Measurements from ENCODE around the gene DUSP1.

DUSP1 gene

GRCh38 chr5:172756764-172757393 lies 14.1 kb downstream of the DUSP1 start:
- Histone ChIP-seq H3K4me2 (ENCODE audit: low read length) (no peak overlapping the region), H3K27me3 (ENCODE audit: control insufficient read depth, insufficient read depth, low read length) (no peaks in the 10 kb centered on the region), H3K9ac (ENCODE audit: low read depth, low read length) (no peak overlapping the region)

GRCh38 chr5:172754596-172755356 lies 16.2 kb downstream of the DUSP1 start:
- no peak overlapping the region for H3K4me2 ChIP-seq (ENCODE audit: low read length)
- no peak overlapping the region for H3K9ac ChIP-seq (ENCODE audit: low read depth, low read length)
- H3K36me3 ChIP-seq (ENCODE audit: insufficient read depth, low read length) = no peaks in the 10 kb centered on the region

More at GRCh38 chr5:172756764-172757393, 14.1 kb downstream of the DUSP1 start:
- H3K36me3 ChIP-seq (ENCODE audit: insufficient read depth, low read length) = no peaks in the 10 kb centered on the region
- no peaks in the 10 kb centered on the region for H3K9me3 ChIP-seq (replicated peaks; ENCODE audit: low read length)
- H3K4me3 ChIP-seq (ENCODE audit: low read length) = no peak overlapping the region
- H3K4me1 ChIP-seq (ENCODE audit: control insufficient read depth, insufficient read depth, low read length) = peaks cover 9% of the 10 kb centered on the region

GRCh38 chr5:172753101-172753500 lies 17.9 kb downstream of the DUSP1 start:
- Histone ChIP-seq H3K9me3 (replicated peaks; ENCODE audit: low read length) (no peaks in the 10 kb centered on the region), H3K9ac (ENCODE audit: low read depth, low read length) (no peak overlapping the region), H3K4me3 (ENCODE audit: low read length) (no peak overlapping the region), H3K27me3 (ENCODE audit: control insufficient read depth, insufficient read depth, low read length) (peaks cover 2% of the 10 kb centered on the region), H3K36me3 (ENCODE audit: insufficient read depth, low read length) (no peaks in the 10 kb centered on the region), H3K4me1 (ENCODE audit: control insufficient read depth, insufficient read depth, low read length) (peaks cover 11% of the 10 kb centered on the region), H3K4me2 (ENCODE audit: low read length) (no peak overlapping the region)

More at GRCh38 chr5:172754596-172755356, 16.2 kb downstream of the DUSP1 start:
- no peaks in the 10 kb centered on the region for H3K9me3 ChIP-seq (replicated peaks; ENCODE audit: low read length)
- no peaks in the 10 kb centered on the region for H3K27me3 ChIP-seq (ENCODE audit: control insufficient read depth, insufficient read depth, low read length)
- no peak overlapping the region for H3K4me3 ChIP-seq (ENCODE audit: low read length)
- peaks cover 11% of the 10 kb centered on the region for H3K4me1 ChIP-seq (ENCODE audit: control insufficient read depth, insufficient read depth, low read length)

- H3K9me3 ChIP-seq (replicated peaks; ENCODE audit: low read length) = no peaks in the 10 kb centered on the region
- H3K4me1 ChIP-seq (ENCODE audit: control insufficient read depth, insufficient read depth, low read length) = peaks cover 6% of the 10 kb centered on the region
- no peak overlapping the region for H3K4me3 ChIP-seq (ENCODE audit: low read length)
- no peak overlapping the region for H3K9ac ChIP-seq (ENCODE audit: low read depth, low read length)
- no peak overlapping the region for H3K4me2 ChIP-seq (ENCODE audit: low read length)
- no peaks in the 10 kb centered on the region for H3K36me3 ChIP-seq (ENCODE audit: insufficient read depth, low read length)
- H3K27me3 ChIP-seq (ENCODE audit: control insufficient read depth, insufficient read depth, low read length) = peaks cover 2% of the 10 kb centered on the region
These were observed 19.1 kb downstream of the DUSP1 start for GRCh38 chr5:172751761-172752510.

- H3K4me1 ChIP-seq (ENCODE audit: control insufficient read depth, insufficient read depth, low read length) = peaks cover 6% of the 10 kb centered on the region
- H3K9ac ChIP-seq (ENCODE audit: low read depth, low read length) = no peak overlapping the region
- no peak overlapping the region for H3K4me2 ChIP-seq (ENCODE audit: low read length)
- H3K9me3 ChIP-seq (replicated peaks; ENCODE audit: low read length) = no peaks in the 10 kb centered on the region
- no peaks in the 10 kb centered on the region for H3K36me3 ChIP-seq (ENCODE audit: insufficient read depth, low read length)
- peaks cover 2% of the 10 kb centered on the region for H3K27me3 ChIP-seq (ENCODE audit: control insufficient read depth, insufficient read depth, low read length)
- H3K4me3 ChIP-seq (ENCODE audit: low read length) = no peak overlapping the region
These were observed 20.9 kb downstream of the DUSP1 start for GRCh38 chr5:172749881-172750633.

- H3K9ac ChIP-seq (ENCODE audit: low read depth, low read length) = no peak overlapping the region
- H3K4me2 ChIP-seq (ENCODE audit: low read length) = no peak overlapping the region
- no peaks in the 10 kb centered on the region for H3K9me3 ChIP-seq (replicated peaks; ENCODE audit: low read length)
- H3K27me3 ChIP-seq (ENCODE audit: control insufficient read depth, insufficient read depth, low read length) = peaks cover 2% of the 10 kb centered on the region
- H3K4me1 ChIP-seq (ENCODE audit: control insufficient read depth, insufficient read depth, low read length) = peaks cover 6% of the 10 kb centered on the region
- no peak overlapping the region for H3K4me3 ChIP-seq (ENCODE audit: low read length)
- H3K36me3 ChIP-seq (ENCODE audit: insufficient read depth, low read length) = no peaks in the 10 kb centered on the region
These were observed 21.9 kb downstream of the DUSP1 start for GRCh38 chr5:172749076-172749475.

GRCh38 chr5:172748341-172748843 lies 22.6 kb downstream of the DUSP1 start:
- H3K9me3 ChIP-seq (replicated peaks; ENCODE audit: low read length) = no peaks in the 10 kb centered on the region
- peaks cover 2% of the 10 kb centered on the region for H3K27me3 ChIP-seq (ENCODE audit: control insufficient read depth, insufficient read depth, low read length)
- H3K9ac ChIP-seq (ENCODE audit: low read depth, low read length) = no peak overlapping the region
- no peaks in the 10 kb centered on the region for H3K36me3 ChIP-seq (ENCODE audit: insufficient read depth, low read length)
- H3K4me2 ChIP-seq (ENCODE audit: low read length) = no peak overlapping the region
- no peak overlapping the region for H3K4me3 ChIP-seq (ENCODE audit: low read length)
- peaks cover 6% of the 10 kb centered on the region for H3K4me1 ChIP-seq (ENCODE audit: control insufficient read depth, insufficient read depth, low read length)

GRCh38 chr5:172747471-172747870 lies 23.5 kb downstream of the DUSP1 start:
- no peaks in the 10 kb centered on the region for H3K9me3 ChIP-seq (replicated peaks; ENCODE audit: low read length)
- H3K4me2 ChIP-seq (ENCODE audit: low read length) = no peak overlapping the region
- no peak overlapping the region for H3K4me3 ChIP-seq (ENCODE audit: low read length)
- H3K9ac ChIP-seq (ENCODE audit: low read depth, low read length) = no peak overlapping the region
- peaks cover 2% of the 10 kb centered on the region for H3K27me3 ChIP-seq (ENCODE audit: control insufficient read depth, insufficient read depth, low read length)
- H3K36me3 ChIP-seq (ENCODE audit: insufficient read depth, low read length) = no peaks in the 10 kb centered on the region
- H3K4me1 ChIP-seq (ENCODE audit: control insufficient read depth, insufficient read depth, low read length) = peaks cover 6% of the 10 kb centered on the region

GRCh38 chr5:172746725-172747124 lies 24.3 kb downstream of the DUSP1 start:
- peaks cover 6% of the 10 kb centered on the region for H3K4me1 ChIP-seq (ENCODE audit: control insufficient read depth, insufficient read depth, low read length)
- peaks cover 2% of the 10 kb centered on the region for H3K27me3 ChIP-seq (ENCODE audit: control insufficient read depth, insufficient read depth, low read length)
- H3K9ac ChIP-seq (ENCODE audit: low read depth, low read length) = no peak overlapping the region
- H3K4me2 ChIP-seq (ENCODE audit: low read length) = no peak overlapping the region
- H3K36me3 ChIP-seq (ENCODE audit: insufficient read depth, low read length) = no peaks in the 10 kb centered on the region
- H3K9me3 ChIP-seq (replicated peaks; ENCODE audit: low read length) = no peaks in the 10 kb centered on the region
- no peak overlapping the region for H3K4me3 ChIP-seq (ENCODE audit: low read length)

GRCh38 chr5:172745838-172746237 lies 25.2 kb downstream of the DUSP1 start:
- H3K4me1 ChIP-seq (ENCODE audit: control insufficient read depth, insufficient read depth, low read length) = peaks cover 14% of the 10 kb centered on the region
- H3K36me3 ChIP-seq (ENCODE audit: insufficient read depth, low read length) = no peaks in the 10 kb centered on the region
- no peak overlapping the region for H3K4me2 ChIP-seq (ENCODE audit: low read length)
- peaks cover 2% of the 10 kb centered on the region for H3K27me3 ChIP-seq (ENCODE audit: control insufficient read depth, insufficient read depth, low read length)
- H3K4me3 ChIP-seq (ENCODE audit: low read length) = no peak overlapping the region
- no peak overlapping the region for H3K9ac ChIP-seq (ENCODE audit: low read depth, low read length)
- H3K9me3 ChIP-seq (replicated peaks; ENCODE audit: low read length) = no peaks in the 10 kb centered on the region

- Histone ChIP-seq H3K9me3 (replicated peaks; ENCODE audit: low read length) (no peaks in the 10 kb centered on the region), H3K4me2 (ENCODE audit: low read length) (no peak overlapping the region), H3K9ac (ENCODE audit: low read depth, low read length) (no peak overlapping the region), H3K4me3 (ENCODE audit: low read length) (no peak overlapping the region), H3K4me1 (ENCODE audit: control insufficient read depth, insufficient read depth, low read length) (peaks cover 17% of the 10 kb centered on the region), H3K27me3 (ENCODE audit: control insufficient read depth, insufficient read depth, low read length) (peaks cover 2% of the 10 kb centered on the region), H3K36me3 (ENCODE audit: insufficient read depth, low read length) (no peaks in the 10 kb centered on the region)
These were observed 25.6 kb downstream of the DUSP1 start for GRCh38 chr5:172745406-172745805.
